ENCODE results near the gene LAPTM4A.

GRCh38 chr2:20091305-20091991 lies 40.0 kb upstream of the LAPTM4A start:
- TF ChIP-seq, protein P1, sequence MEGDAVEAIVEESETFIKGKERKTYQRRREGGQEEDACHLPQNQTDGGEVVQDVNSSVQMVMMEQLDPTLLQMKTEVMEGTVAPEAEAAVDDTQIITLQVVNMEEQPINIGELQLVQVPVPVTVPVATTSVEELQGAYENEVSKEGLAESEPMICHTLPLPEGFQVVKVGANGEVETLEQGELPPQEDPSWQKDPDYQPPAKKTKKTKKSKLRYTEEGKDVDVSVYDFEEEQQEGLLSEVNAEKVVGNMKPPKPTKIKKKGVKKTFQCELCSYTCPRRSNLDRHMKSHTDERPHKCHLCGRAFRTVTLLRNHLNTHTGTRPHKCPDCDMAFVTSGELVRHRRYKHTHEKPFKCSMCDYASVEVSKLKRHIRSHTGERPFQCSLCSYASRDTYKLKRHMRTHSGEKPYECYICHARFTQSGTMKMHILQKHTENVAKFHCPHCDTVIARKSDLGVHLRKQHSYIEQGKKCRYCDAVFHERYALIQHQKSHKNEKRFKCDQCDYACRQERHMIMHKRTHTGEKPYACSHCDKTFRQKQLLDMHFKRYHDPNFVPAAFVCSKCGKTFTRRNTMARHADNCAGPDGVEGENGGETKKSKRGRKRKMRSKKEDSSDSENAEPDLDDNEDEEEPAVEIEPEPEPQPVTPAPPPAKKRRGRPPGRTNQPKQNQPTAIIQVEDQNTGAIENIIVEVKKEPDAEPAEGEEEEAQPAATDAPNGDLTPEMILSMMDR (IDR thresholded peaks at IDR 0.05 in 8 of 11, conservative IDR thresholded peaks at IDR 0.05 in 3 of 11): no peak
- no peak for TF ChIP-seq POLR2A (IDR thresholded peaks at IDR 0.05)
- no peak for TF ChIP-seq POLR2AphosphoS5 (IDR thresholded peaks at IDR 0.05)

Data from spleen (tissue), 7 donors.